Mesenchymal stem cell (in vitro differentiated cells and primary cell): ENCODE measurements around the gene CSNK1E.

Source experiments
- DNase-seq: peaks from one replicate; pipeline ENCODE4 v3.0.0-alpha.2; 2013
- H2AFZ ChIP-seq: one replicate; pipeline ENCODE4 v1.6.1; 2013; ENCODE audit warnings: low read depth, mild to moderate bottlenecking, control low read depth, inconsistent platforms, low read length, moderate library complexity
- H2AK5ac ChIP-seq: 2 replicates; pipeline ENCODE4 v1.6.1; 2013; ENCODE audit warnings: low read length, moderate library complexity, mild to moderate bottlenecking, inconsistent platforms; ENCODE audit not compliant: severe bottlenecking
- H2BK120ac ChIP-seq: one replicate; pipeline ENCODE4 v1.6.1; 2013; ENCODE audit warnings: low read depth, mild to moderate bottlenecking, inconsistent platforms, low read length, moderate library complexity
- H2BK12ac ChIP-seq, 2 experiments: one replicate each; pipeline ENCODE4 v1.6.1; 2013; ENCODE audit warnings: inconsistent platforms in 2 of 2, low read length in 2 of 2, mild to moderate bottlenecking in 2 of 2, moderate library complexity in 2 of 2, control low read depth in 1 of 2
- H2BK15ac ChIP-seq: one replicate; pipeline ENCODE4 v1.6.1; 2013; ENCODE audit warnings: mild to moderate bottlenecking, low read depth, inconsistent platforms; ENCODE audit not compliant: poor library complexity, severe bottlenecking
- H2BK5ac ChIP-seq: 2 replicates; pipeline ENCODE4 v1.6.1; 2013; ENCODE audit warnings: low read depth, mild to moderate bottlenecking, low read length, control low read depth, inconsistent platforms; ENCODE audit not compliant: poor library complexity, severe bottlenecking
- H3K14ac ChIP-seq, 2 experiments: one replicate each; pipeline ENCODE4 v1.6.1; 2013; ENCODE audit warnings: inconsistent platforms in 2 of 2, low read length in 2 of 2, control low read depth in 1 of 2, mild to moderate bottlenecking in 1 of 2, moderate library complexity in 1 of 2
- H3K18ac ChIP-seq, 2 experiments: one replicate each; pipeline ENCODE4 v1.6.1; 2013; ENCODE audit warnings: inconsistent platforms in 2 of 2, low read length in 2 of 2, control low read depth in 1 of 2, low read depth in 1 of 2, mild to moderate bottlenecking in 1 of 2
- H3K23ac ChIP-seq, 2 experiments: one replicate each; pipeline ENCODE4 v1.6.1; 2013; ENCODE audit warnings: inconsistent platforms in 2 of 2, low read length in 2 of 2, mild to moderate bottlenecking in 2 of 2, moderate library complexity in 2 of 2, control low read depth in 1 of 2
- H3K27ac ChIP-seq: 2 replicates; pipeline ENCODE4 v1.5.1; 2013; ENCODE audit warnings: mild to moderate bottlenecking, moderate library complexity, low read length, control low read depth, inconsistent platforms; ENCODE audit not compliant: poor library complexity, severe bottlenecking
- H3K27me3 ChIP-seq, 2 experiments: 2 replicates each; pipeline versions ENCODE4 v1.6.1 to v1.7.0; 2013; ENCODE audit warnings: low read length in 2 of 2, mild to moderate bottlenecking in 2 of 2, moderate library complexity in 2 of 2, control low read depth in 1 of 2, inconsistent platforms in 1 of 2; ENCODE audit not compliant: control insufficient read depth in 1 of 2, insufficient read depth in 1 of 2
- H3K36me3 ChIP-seq, 2 experiments: 2 replicates each; pipeline versions ENCODE4 v1.6.1 to v1.7.0; 2013; ENCODE audit warnings: low read length in 2 of 2, control low read depth in 1 of 2, inconsistent platforms in 1 of 2, low read depth in 1 of 2, mild to moderate bottlenecking in 1 of 2; ENCODE audit not compliant: insufficient read depth in 2 of 2, control insufficient read depth in 1 of 2
- H3K4ac ChIP-seq, 2 experiments: one replicate each; pipeline ENCODE4 v1.6.1; 2013; ENCODE audit warnings: inconsistent platforms in 2 of 2, low read length in 2 of 2, mild to moderate bottlenecking in 2 of 2, moderate library complexity in 2 of 2, control low read depth in 1 of 2, low read depth in 1 of 2
- H3K4me1 ChIP-seq: 2 replicates; pipeline ENCODE4 v1.6.1; 2013; ENCODE audit warnings: low read depth, low read length, control low read depth; ENCODE audit not compliant: control insufficient read depth, insufficient read depth
- H3K4me2 ChIP-seq: 2 replicates; pipeline ENCODE4 v1.6.1; 2013; ENCODE audit warnings: low read length, mild to moderate bottlenecking, inconsistent platforms; ENCODE audit not compliant: poor library complexity, severe bottlenecking
- H3K4me3 ChIP-seq, 2 experiments: 2 replicates each; pipeline versions ENCODE4 v1.5.1 to v1.7.0; 2013; ENCODE audit warnings: low read length in 2 of 2, mild to moderate bottlenecking in 2 of 2, control low read depth in 1 of 2, low read depth in 1 of 2; ENCODE audit not compliant: insufficient read depth in 1 of 2
- H3K79me1 ChIP-seq: replicated peaks from 2 replicates; pipeline ENCODE4 v1.6.1; 2013; ENCODE audit warnings: mild to moderate bottlenecking, control low read depth, low read length, inconsistent platforms; ENCODE audit not compliant: poor library complexity, severe bottlenecking
- H3K9ac ChIP-seq: 2 replicates; pipeline ENCODE4 v1.7.0; 2013; ENCODE audit warnings: mild to moderate bottlenecking, low read length, moderate library complexity
- H3K9me3 ChIP-seq: 2 replicates; pipeline ENCODE4 v1.7.0; 2013; ENCODE audit warnings: mild to moderate bottlenecking, low read length; ENCODE audit not compliant: control insufficient read depth
- H4K8ac ChIP-seq: one replicate; pipeline ENCODE4 v1.6.1; 2013; ENCODE audit warnings: inconsistent platforms, mild to moderate bottlenecking, low read length, moderate library complexity
- H4K91ac ChIP-seq: one replicate; pipeline ENCODE4 v1.6.1; 2013; ENCODE audit warnings: mild to moderate bottlenecking, low read length, inconsistent platforms
- WGBS: methylation state at CpG from one replicate; pipeline ENCODE4 v1.1.7; 2013; ENCODE audit warnings: mixed read lengths; 5-methylcytosine and 5-hydroxymethylcytosine counted together

CSNK1E gene

DNA sequence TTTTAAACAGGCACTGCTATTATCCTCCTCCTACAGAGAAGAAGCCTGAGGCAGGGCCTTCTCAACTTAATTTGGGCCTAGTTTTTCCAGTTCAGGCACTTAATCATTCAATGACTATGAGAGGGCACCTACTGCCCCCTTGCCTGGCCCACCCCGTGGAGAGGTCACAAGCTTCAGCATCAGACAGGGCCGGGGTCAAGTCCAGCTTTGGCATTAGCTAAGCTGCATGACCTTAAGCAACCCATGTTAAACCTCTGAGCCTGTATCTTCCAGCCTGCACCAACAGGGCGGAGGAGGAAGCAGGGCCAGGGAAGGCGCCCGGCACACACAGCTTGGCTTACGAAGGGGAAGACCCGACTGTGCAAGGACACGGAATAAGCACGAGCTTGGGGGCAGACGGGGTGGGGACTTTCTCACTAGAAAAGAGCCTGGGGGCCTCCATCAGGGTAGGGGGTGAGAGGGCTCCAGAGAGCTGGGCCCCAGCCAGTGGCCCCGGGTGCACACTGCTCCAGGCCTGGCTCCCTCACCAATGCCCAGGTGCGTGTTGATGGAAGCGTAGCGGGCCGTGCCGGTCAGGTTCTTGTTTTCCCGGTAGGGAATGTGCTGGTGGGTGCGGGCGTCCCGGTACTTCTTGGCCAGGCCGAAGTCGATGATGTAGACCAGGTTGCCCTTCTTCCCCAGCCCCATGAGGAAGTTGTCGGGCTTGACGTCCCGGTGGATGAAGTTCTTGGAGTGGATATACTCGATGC, 16.9 kb downstream of the CSNK1E start:
- H2BK120ac ChIP-seq, result no peak overlapping the region
- H2BK15ac ChIP-seq, result peak overlapping the region; percentile 12
- no peak overlapping the region for H3K4me3 ChIP-seq
- no peak overlapping the region for H3K27ac ChIP-seq
- no peaks in the 10 kb centered on the region for H3K9me3 ChIP-seq
- peaks cover 44% of the 10 kb centered on the region for H3K4me1 ChIP-seq
- no peak overlapping the region for H4K91ac ChIP-seq
- H3K9ac ChIP-seq, result no peak overlapping the region
- H3K23ac ChIP-seq, result no peak overlapping the region
- DNase-seq, result no peak
- H4K8ac ChIP-seq, result no peak overlapping the region
- H3K27me3 ChIP-seq, result no peaks in the 10 kb centered on the region
- H3K14ac ChIP-seq, result no peak overlapping the region
- peaks cover 32% of the 10 kb centered on the region for H3K79me1 ChIP-seq
- no peak overlapping the region for H3K4me2 ChIP-seq
- no peak overlapping the region for H2AK5ac ChIP-seq
- no peak overlapping the region for H3K18ac ChIP-seq
- H2BK5ac ChIP-seq, result no peak overlapping the region
- peaks cover 86 to 94% of the 10 kb centered on the region in 2 experiments for H3K36me3 ChIP-seq
- no peak overlapping the region for H2AFZ ChIP-seq
- H3K4ac ChIP-seq, result no peak overlapping the region
- no peak overlapping the region for H2BK12ac ChIP-seq
- WGBS, result 97% methylated on average over 26 of the region's 26 CpGs

DNA sequence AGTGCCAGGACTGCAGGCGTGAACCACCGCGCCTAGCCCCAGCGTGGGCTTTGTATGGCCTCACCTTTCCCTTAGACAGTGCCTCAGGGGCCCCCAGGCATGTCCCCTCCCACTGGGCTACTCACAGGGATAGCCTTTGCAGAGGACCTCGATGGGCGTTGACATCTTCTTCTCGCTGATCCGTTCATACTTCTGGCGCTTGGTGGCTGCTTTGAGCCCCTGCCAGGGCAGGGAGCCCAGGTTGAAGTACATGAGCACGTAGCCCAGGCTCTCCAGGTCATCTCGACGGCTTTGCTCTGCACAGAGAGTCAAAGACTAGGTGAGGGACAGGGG, 17.5 kb downstream of the CSNK1E start:
- Histone ChIP-seq H2AK5ac (no peak overlapping the region), H3K79me1 (peaks cover 38% of the 10 kb centered on the region), H4K8ac (no peak overlapping the region), H2BK12ac (no peak overlapping the region), H3K14ac (no peak overlapping the region), H3K4me3 (no peak overlapping the region), H3K36me3 (peaks cover 92 to 100% of the 10 kb centered on the region in 2 experiments), H2BK15ac (no peak overlapping the region), H3K9ac (no peak overlapping the region), H2BK120ac (no peak overlapping the region), H3K9me3 (no peaks in the 10 kb centered on the region), H3K23ac (no peak overlapping the region), H4K91ac (no peak overlapping the region), H2BK5ac (no peak overlapping the region), H3K27me3 (no peaks in the 10 kb centered on the region), H2AFZ (no peak overlapping the region), H3K4me2 (no peak overlapping the region), H3K18ac (no peak overlapping the region), H3K27ac (no peak overlapping the region), H3K4me1 (peaks cover 43% of the 10 kb centered on the region), H3K4ac (no peak overlapping the region)
- no peak for DNase-seq
- WGBS, result 96% methylated on average over 12 of the region's 12 CpGs

DNA sequence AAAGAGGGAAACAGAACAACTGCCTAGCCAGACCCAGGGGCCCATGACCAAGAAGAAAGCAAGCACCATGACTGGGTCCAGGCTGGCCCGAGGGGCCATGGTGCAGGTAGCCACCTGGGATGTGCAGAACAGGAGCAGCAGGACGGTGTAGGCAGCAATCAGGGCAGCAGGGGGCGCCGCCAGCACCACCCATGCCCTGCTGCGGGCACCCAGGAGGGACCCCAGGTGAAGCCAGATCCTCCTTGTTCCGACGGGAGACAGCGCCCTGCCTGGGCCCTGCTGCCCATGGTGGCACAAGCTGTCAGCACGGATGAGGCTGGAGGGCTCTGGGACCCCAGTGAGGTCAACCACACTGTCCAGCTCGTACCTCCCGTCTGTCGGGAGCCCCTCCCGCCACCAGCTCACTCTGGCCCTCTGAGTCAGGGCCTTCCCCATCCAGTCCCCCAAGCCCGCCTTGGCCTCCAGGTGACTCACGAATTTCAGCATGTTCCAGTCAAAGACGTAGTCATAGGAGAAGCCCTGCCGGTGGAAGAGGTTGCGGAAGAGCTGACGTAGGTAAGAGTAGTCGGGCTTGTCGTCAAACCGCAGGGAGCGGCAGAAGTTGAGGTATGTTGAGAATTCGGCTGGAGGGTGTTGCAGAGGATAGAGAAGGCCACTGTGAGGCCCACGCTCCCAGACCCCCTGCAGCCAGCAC, 18.8 kb downstream of the CSNK1E start:
- Histone ChIP-seq H3K4me2 (no peak overlapping the region), H3K27ac (peak overlapping the region; percentile 46), H3K4me1 (peaks cover 32% of the 10 kb centered on the region), H3K9ac (no peak overlapping the region), H3K14ac (no peak overlapping the region), H3K79me1 (peaks cover 48% of the 10 kb centered on the region), H3K36me3 (peaks cover 98 to 100% of the 10 kb centered on the region in 2 experiments), H2AFZ (no peak overlapping the region), H2BK5ac (no peak overlapping the region), H3K4ac (no peak overlapping the region), H3K18ac (no peak overlapping the region), H4K8ac (no peak overlapping the region), H2AK5ac (no peak overlapping the region), H3K27me3 (no peaks in the 10 kb centered on the region), H2BK120ac (no peak overlapping the region), H3K4me3 (no peak overlapping the region), H3K9me3 (no peaks in the 10 kb centered on the region), H2BK15ac (no peak overlapping the region), H2BK12ac (no peak overlapping the region), H4K91ac (no peak overlapping the region), H3K23ac (no peak overlapping the region)
- WGBS, result 87% methylated on average over 24 of the region's 25 CpGs
- DNase-seq, result peak; percentile 62

DNA sequence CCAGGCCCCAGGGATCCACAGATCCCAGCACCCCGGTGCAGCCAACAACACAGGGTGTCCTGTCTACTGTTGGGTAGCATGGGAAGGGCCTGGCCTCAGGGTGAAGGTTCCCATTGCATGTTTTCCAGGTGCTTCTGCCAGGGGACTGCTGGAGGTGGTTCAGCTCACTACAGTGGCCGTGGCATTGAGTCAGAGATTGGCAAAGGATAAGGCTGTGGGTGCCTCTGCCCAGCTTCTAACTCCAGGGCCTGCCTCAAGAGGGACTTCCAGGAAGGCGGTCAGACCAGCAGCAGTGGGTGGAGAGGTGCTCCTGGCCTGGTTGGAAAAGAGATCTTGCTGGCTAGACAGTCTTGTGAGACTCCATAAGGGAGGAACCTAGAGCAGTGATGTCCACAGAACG, 20.9 kb downstream of the CSNK1E start:
- Histone ChIP-seq H2AFZ (no peak overlapping the region), H2AK5ac (no peak overlapping the region), H4K91ac (no peak overlapping the region), H3K27me3 (no peaks in the 10 kb centered on the region), H3K27ac (no peak overlapping the region), H3K14ac (no peak overlapping the region), H3K79me1 (peaks cover 54% of the 10 kb centered on the region), H2BK15ac (no peak overlapping the region), H2BK120ac (no peak overlapping the region), H2BK5ac (no peak overlapping the region), H3K4me2 (no peak overlapping the region), H3K23ac (no peak overlapping the region), H3K4ac (no peak overlapping the region), H3K18ac (no peak overlapping the region), H3K9me3 (no peaks in the 10 kb centered on the region), H3K9ac (no peak overlapping the region), H2BK12ac (no peak overlapping the region), H3K36me3 (peaks cover 97 to 99% of the 10 kb centered on the region in 2 experiments), H3K4me3 (no peak overlapping the region), H3K4me1 (peaks cover 25% of the 10 kb centered on the region), H4K8ac (no peak overlapping the region)
- 94% methylated on average over 4 of the region's 4 CpGs for WGBS
- DNase-seq, result no peak
